ENCODE results near the gene CDC7.
"Not testable (repeated sequence)": the region's sequence is repeated elsewhere in the genome, so short reads cannot be mapped to it uniquely, and the experiment has no call there.

CDC7 gene

GRCh38 chr1:91507328-91507727, 6.7 kb downstream of the CDC7 start:
- DNase-seq (ENCODE audit: low read depth) = peak; percentile 31
- H3K4me3 ChIP-seq (replicated peaks; ENCODE audit: low read depth, low read length) = no peak overlapping the region
- peak; percentile 14 for TF ChIP-seq CTCF (IDR thresholded peaks at IDR 0.05; ENCODE audit: low read length, missing control alignments)

GRCh38 chr1:91510754-91511153, 10.1 kb downstream of the CDC7 start:
- no peak overlapping the region for H3K4me3 ChIP-seq (replicated peaks; ENCODE audit: low read depth, low read length)
- no peak for DNase-seq (ENCODE audit: low read depth)
- no peak for TF ChIP-seq CTCF (IDR thresholded peaks at IDR 0.05; ENCODE audit: low read length, missing control alignments)

- peak; percentile 74 for DNase-seq (ENCODE audit: low read depth)
- peak; percentile 72 for TF ChIP-seq CTCF (IDR thresholded peaks at IDR 0.05; ENCODE audit: low read length, missing control alignments)
- H3K4me3 ChIP-seq (replicated peaks; ENCODE audit: low read depth, low read length) = no peak overlapping the region
These were observed 10.7 kb downstream of the CDC7 start for GRCh38 chr1:91511386-91511785.

- no peak overlapping the region for H3K4me3 ChIP-seq (replicated peaks; ENCODE audit: low read depth, low read length)
- peak; percentile 62 for DNase-seq (ENCODE audit: low read depth)
- TF ChIP-seq CTCF (IDR thresholded peaks at IDR 0.05; ENCODE audit: low read length, missing control alignments) = peak; percentile 46
These were observed 12.5 kb downstream of the CDC7 start for GRCh38 chr1:91513160-91513559.

GRCh38 chr1:91513706-91514105, 13.1 kb downstream of the CDC7 start:
- no peak for TF ChIP-seq CTCF (IDR thresholded peaks at IDR 0.05; ENCODE audit: low read length, missing control alignments)
- H3K4me3 ChIP-seq (replicated peaks; ENCODE audit: low read depth, low read length) = no peak overlapping the region
- DNase-seq (ENCODE audit: low read depth) = no peak

GRCh38 chr1:91515994-91516393, 15.3 kb downstream of the CDC7 start:
- H3K4me3 ChIP-seq (replicated peaks; ENCODE audit: low read depth, low read length) = no peak overlapping the region
- no peak for DNase-seq (ENCODE audit: low read depth)
- no peak for TF ChIP-seq CTCF (IDR thresholded peaks at IDR 0.05; ENCODE audit: low read length, missing control alignments)

- not testable (repeated sequence) for H3K4me3 ChIP-seq (replicated peaks; ENCODE audit: low read depth, low read length); DNase-seq (ENCODE audit: low read depth)
These were observed 16.0 kb downstream of the CDC7 start for GRCh38 chr1:91516605-91517004.

- DNase-seq (ENCODE audit: low read depth); H3K4me3 ChIP-seq (replicated peaks; ENCODE audit: low read depth, low read length): not testable (repeated sequence)
These were observed 18.5 kb downstream of the CDC7 start for GRCh38 chr1:91519167-91519566.
